Panc1 (cell line): ENCODE measurements around the gene DTWD1. TPM values are rescaled to one million over a fixed set of nuclear protein-coding genes. Genes with fewer than 3 reads are reported as not detected.
A peak's percentile ranks its signal among the peaks of the same experiment; 100 is the strongest.

Source experiments
- ATAC-seq: fragments of 200-7000 bp; cut with Tn5 transposase; 2 replicates; pipeline ENCODE4 v1.9.1; 2020; ENCODE audit warnings: mild to moderate bottlenecking, moderate library complexity
- BruUV-seq: library from RNA; stranded (reverse); fragments of 400-500 nt; replicated peaks from 2 replicates; lab custom pipeline; 2021; lab: Mats Ljungman, UMichigan
- CTCF ChIA-PET: fragments of 300-600 bp; sonication (Branson Sonifier 250); formaldehyde crosslinking; loops from one replicate; lab custom pipeline; 2022; ENCODE audit warnings: antibody characterized with exemption; lab: Charles Lee
- POLR2A ChIA-PET: fragments of 300-600 bp; sonication (Branson Sonifier 250); formaldehyde crosslinking; loops from one replicate; lab custom pipeline; 2022; ENCODE audit warnings: antibody characterized with exemption; lab: Charles Lee
- DNase-seq: peaks from one replicate; pipeline ENCODE4 v3.0.0-alpha.2; 2010; ENCODE audit warnings: low read depth, low spot score
- H3K27ac ChIP-seq: 2 replicates; pipeline ENCODE4 v1.5.1; 2011; ENCODE audit warnings: mild to moderate bottlenecking, low read length, inconsistent platforms
- H3K27me3 ChIP-seq: fragments of 200-500 bp; sonication (Bioruptor generic); 2 replicates; pipeline ENCODE4 v1.6.0; 2014; ENCODE audit warnings: low read length, inconsistent platforms; ENCODE audit not compliant: control insufficient read depth, insufficient read depth
- H3K36me3 ChIP-seq: fragments of 200-500 bp; sonication (Bioruptor generic); 2 replicates; pipeline ENCODE4 v1.5.1; 2014; ENCODE audit warnings: inconsistent platforms, mild to moderate bottlenecking, low read length, moderate library complexity; ENCODE audit not compliant: control insufficient read depth, insufficient read depth
- H3K4me1 ChIP-seq: 2 replicates; pipeline ENCODE4 v1.5.1; 2011; ENCODE audit warnings: inconsistent platforms, mild to moderate bottlenecking, low read length, moderate library complexity; ENCODE audit not compliant: control insufficient read depth, insufficient read depth
- H3K4me3 ChIP-seq, 2 experiments: 2 replicates each; pipeline ENCODE4 v1.5.1; 2011 to 2012; ENCODE audit warnings: low read depth in 2 of 2, low read length in 2 of 2, mild to moderate bottlenecking in 2 of 2, inconsistent platforms in 1 of 2, moderate library complexity in 1 of 2
- H3K9me3 ChIP-seq: fragments of 200-500 bp; sonication (Bioruptor generic); 2 replicates; pipeline ENCODE4 v1.5.1; 2014; ENCODE audit warnings: low read depth, mild to moderate bottlenecking, inconsistent platforms, low read length, moderate library complexity; ENCODE audit not compliant: control insufficient read depth, insufficient read depth
- CTCF ChIP-seq: fragments of 450-650 bp; IDR thresholded peaks from 2 replicates; pipeline ENCODE4 v1.5.1; 2017; ENCODE audit warnings: mild to moderate bottlenecking
- POLR2AphosphoS5 ChIP-seq: IDR thresholded peaks from 2 replicates; pipeline ENCODE4 v1.6.1; 2012; ENCODE audit warnings: mild to moderate bottlenecking, low read depth, low read length, moderate library complexity
- REST ChIP-seq, 2 experiments: IDR thresholded peaks; 2 replicates each; pipeline ENCODE4 v1.6.1; 2011 to 2012; ENCODE audit warnings: low read depth in 2 of 2, control low read depth in 1 of 2, low read length in 1 of 2, mild to moderate bottlenecking in 1 of 2, moderate library complexity in 1 of 2; ENCODE audit not compliant: insufficient read depth in 1 of 2
- SIN3A ChIP-seq: IDR thresholded peaks from 2 replicates; pipeline ENCODE4 v1.6.1; 2012; ENCODE audit warnings: low read depth, mild to moderate bottlenecking, low read length, moderate library complexity, borderline replicate concordance; ENCODE audit not compliant: insufficient read depth
- TCF7L2 ChIP-seq: IDR thresholded peaks from 2 replicates; pipeline ENCODE4 v1.6.1; 2011; ENCODE audit warnings: mild to moderate bottlenecking, low read depth, low read length, inconsistent platforms
- in situ Hi-C: cut with HindIII; loops from 2 replicates; pipeline ENCODE4 v1.10.0; 2016; ENCODE audit warnings: low sequenced_read_pairs, low pct_unique_long_range_greater_than_20kb
- intact Hi-C: fragments of 100-400 bp; cut with micrococcal nuclease; formaldehyde crosslinking; loops from one replicate; pipeline ENCODE4 v1.10.0; 2022; ENCODE audit not compliant: unreplicated experiment
- total RNA-seq: library from RNA; stranded (reverse); gene quantifications from one replicate; pipeline ENCODE4 v1.2.1, GENCODE V29; 2021; ENCODE audit not compliant: unreplicated experiment

Gene DTWD1
- total RNA-seq, 1 experiment from 2014 or later: 19.8 TPM

- H3K9me3 ChIP-seq: 0 out of 2 replicates have a peak, but pooled peaks cover 5% of the 10 kb centered on the region
- H3K36me3 ChIP-seq: no peaks in the 10 kb centered on the region
- no peak overlapping the region for H3K27ac ChIP-seq
- intact Hi-C loops: no loop called here
- ChIA-PET CTCF (no interaction called here), POLR2A (no interaction called here)
- BruUV-seq: no TSS peak
- H3K4me3 ChIP-seq: no peak overlapping the region
- no peaks in the 10 kb centered on the region for H3K4me1 ChIP-seq
- TF ChIP-seq REST (IDR thresholded peaks at IDR 0.05; ENCODE audit: insufficient read depth in 1 of 2, low read depth in 2 of 2, low read length in 1 of 2) (no peak), SIN3A (no peak), TCF7L2 (no peak), POLR2AphosphoS5 (no peak), CTCF (no peak)
- H3K27me3 ChIP-seq: no peaks in the 10 kb centered on the region
- DNase-seq (no peak), ATAC-seq (no peak)
- in situ Hi-C loops: no loop called here
These were observed 15.3 kb upstream of the DTWD1 start for GRCh38 chr15:49605588-49605987.

- H3K4me1 ChIP-seq: no peaks in the 10 kb centered on the region
- TF ChIP-seq CTCF (peak; percentile 20; the same call in 1 of the 2 replicates), REST (IDR thresholded peaks at IDR 0.05; ENCODE audit: insufficient read depth in 1 of 2, low read depth in 2 of 2, low read length in 1 of 2) (no peak)
- ATAC-seq: no peak
- 0 out of 2 replicates have a peak, but pooled peaks cover 5% of the 10 kb centered on the region for H3K9me3 ChIP-seq
- no peak overlapping the region for H3K4me3 ChIP-seq
- in situ Hi-C loops: no loop called here
- DNase-seq: no peak
- ChIA-PET CTCF (no interaction called here), POLR2A (no interaction called here)
- no peaks in the 10 kb centered on the region for H3K27me3 ChIP-seq
- BruUV-seq: no TSS peak
- intact Hi-C loops: no loop called here
- H3K27ac ChIP-seq: no peak overlapping the region
- H3K36me3 ChIP-seq: no peaks in the 10 kb centered on the region
These were observed 14.3 kb upstream of the DTWD1 start for GRCh38 chr15:49606594-49606993.
